ENCODE results near the gene SLC9A9. TPM values are rescaled to one million over a fixed set of nuclear protein-coding genes. Genes with fewer than 3 reads are reported as not detected.

The SLC9A9 gene
- total and polyA plus RNA-seq, 7 experiments from 2014 or later = 9.3 to 23.1 (median 16.6) TPM

DNA sequence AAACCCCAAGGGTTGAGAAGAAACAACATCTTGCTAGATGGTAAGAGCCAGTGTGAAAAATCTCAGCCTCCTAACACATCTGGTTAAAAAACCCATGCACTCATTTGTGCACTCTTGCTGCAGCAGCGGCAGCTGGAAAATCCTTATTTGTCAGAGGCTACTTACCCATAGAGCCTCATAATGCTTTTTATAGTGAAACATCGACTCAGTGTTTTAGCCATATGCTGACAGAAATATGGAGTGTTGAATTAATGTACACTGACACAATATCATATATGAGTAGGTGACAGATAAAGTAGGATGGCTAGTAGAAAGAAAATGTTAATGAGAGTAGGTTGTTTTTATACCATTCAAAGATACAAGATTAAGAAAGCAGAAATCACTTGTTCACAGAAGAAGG lies 13.0 kb downstream of the SLC9A9 start:
- no peak overlapping the region for H3K4me3 ChIP-seq (ENCODE audit: low read length)
- Mint-ChIP-seq H3K27ac (no peak overlapping the region), H3K4me1 (peaks cover 5 to 26% (median 10%) of the 10 kb centered on the region in 7 donors), H3K9me3 (no peaks in the 10 kb centered on the region), H3K36me3 (peaks cover 7 to 17% (median 12%) of the 10 kb centered on the region in 5 donors), H3K27me3 (no peaks in the 10 kb centered on the region), H3K4me3 (no peak overlapping the region)
- H3K27ac ChIP-seq (ENCODE audit: low read depth, low read length) = no peak overlapping the region
- no peaks in the 10 kb centered on the region for H3K9me3 ChIP-seq (ENCODE audit: control insufficient read depth in 2 of 3, low read length in 3 of 3)
- no peaks in the 10 kb centered on the region for H3K36me3 ChIP-seq (ENCODE audit: control insufficient read depth in 2 of 3, insufficient read depth in 3 of 3, low read length in 3 of 3)
- H3K27me3 ChIP-seq (ENCODE audit: control insufficient read depth in 2 of 2, insufficient read depth in 2 of 2, low read length in 2 of 2) = no peaks in the 10 kb centered on the region
- DNase-seq (no peak), ATAC-seq (no peak)
- H3K4me1 ChIP-seq (ENCODE audit: control insufficient read depth in 2 of 2, insufficient read depth in 2 of 2, low read length in 2 of 2) = peaks cover 0 to 7% of the 10 kb centered on the region in 2 donors
- CTCF ChIA-PET = no interaction called here
- POLR2A ChIA-PET = no interaction called here
- intact Hi-C loops (cut with micrococcal nuclease) = no loop called here

DNA sequence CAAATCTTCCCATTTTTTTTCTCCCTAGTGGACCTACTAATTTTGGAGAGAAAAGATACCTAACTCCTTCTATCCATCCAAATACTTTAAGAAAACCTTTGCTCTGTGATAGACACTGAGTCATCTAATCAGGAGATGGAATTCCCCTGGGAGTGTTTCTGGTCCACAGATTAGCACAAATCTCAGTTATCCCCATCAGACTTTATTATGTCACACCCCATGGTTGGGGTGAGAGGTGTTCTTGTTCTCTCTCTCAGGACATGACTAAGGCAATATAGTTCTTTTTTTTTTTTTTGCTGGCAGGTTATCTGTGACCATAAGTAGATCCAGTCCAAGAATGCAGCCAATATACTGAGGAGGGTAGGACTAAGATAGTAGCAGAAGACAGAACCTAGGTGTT lies 15.8 kb downstream of the SLC9A9 start:
- CTCF ChIA-PET = no interaction called here
- intact Hi-C loops (cut with micrococcal nuclease) = no loop called here
- no peak for ATAC-seq

DNA sequence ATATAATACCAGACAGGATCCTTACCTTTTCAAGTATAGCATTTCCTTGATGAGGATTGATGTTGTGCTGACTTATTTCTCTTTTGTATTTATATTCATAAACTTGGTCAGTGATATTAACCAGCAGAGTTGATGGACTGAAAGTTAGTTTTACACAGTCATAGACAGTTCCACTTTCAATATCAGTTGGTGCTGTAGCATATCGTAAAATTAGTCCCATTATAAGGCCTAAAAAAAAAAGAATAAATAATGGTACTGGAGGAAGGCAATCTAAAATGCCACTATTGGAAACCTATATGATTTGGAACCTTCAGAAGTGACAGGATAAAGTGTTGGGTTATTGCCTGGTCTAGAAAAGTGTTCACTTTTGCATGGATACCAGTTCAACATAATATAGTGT lies 16.3 kb downstream of the SLC9A9 start:
- Histone ChIP-seq H3K4me1 (ENCODE audit: control insufficient read depth in 2 of 2, insufficient read depth in 2 of 2, low read length in 2 of 2) (peaks cover 0 to 7% of the 10 kb centered on the region in 2 donors), H3K36me3 (ENCODE audit: control insufficient read depth in 2 of 3, insufficient read depth in 3 of 3, low read length in 3 of 3) (no peaks in the 10 kb centered on the region), H3K27me3 (ENCODE audit: control insufficient read depth in 2 of 2, insufficient read depth in 2 of 2, low read length in 2 of 2) (no peaks in the 10 kb centered on the region), H3K9me3 (ENCODE audit: control insufficient read depth in 2 of 3, low read length in 3 of 3) (no peaks in the 10 kb centered on the region), H3K27ac (ENCODE audit: low read depth, low read length) (no peak overlapping the region), H3K4me3 (ENCODE audit: low read length) (no peak overlapping the region)
- CTCF ChIA-PET = no interaction called here
- intact Hi-C loops (cut with micrococcal nuclease) = no loop called here
- ATAC-seq (no peak), DNase-seq (no peak)
- no peak overlapping the region for H3K4me3 Mint-ChIP-seq
- POLR2A ChIA-PET = no interaction called here
- H3K27me3 Mint-ChIP-seq = no peaks in the 10 kb centered on the region
- H3K27ac Mint-ChIP-seq = no peak overlapping the region
- no peaks in the 10 kb centered on the region for H3K9me3 Mint-ChIP-seq
- peaks cover 7 to 29% (median 20%) of the 10 kb centered on the region in 5 donors for H3K36me3 Mint-ChIP-seq
- peaks cover 0 to 24% (median 4%) of the 10 kb centered on the region in 7 donors for H3K4me1 Mint-ChIP-seq

More for the DNA sequence above, 15.8 kb downstream of the SLC9A9 start:
- no peaks in the 10 kb centered on the region for H3K9me3 Mint-ChIP-seq
- H3K4me1 Mint-ChIP-seq = peaks cover 0 to 24% (median 4%) of the 10 kb centered on the region in 7 donors
- POLR2A ChIA-PET = no interaction called here
- no peaks in the 10 kb centered on the region for H3K27me3 ChIP-seq (ENCODE audit: control insufficient read depth in 2 of 2, insufficient read depth in 2 of 2, low read length in 2 of 2)
- H3K27ac ChIP-seq (ENCODE audit: low read depth, low read length) = no peak overlapping the region
- H3K4me3 Mint-ChIP-seq = no peak overlapping the region
- DNase-seq = no peak
- H3K27me3 Mint-ChIP-seq = no peaks in the 10 kb centered on the region
- no peak overlapping the region for H3K27ac Mint-ChIP-seq
- H3K9me3 ChIP-seq (ENCODE audit: control insufficient read depth in 2 of 3, low read length in 3 of 3) = no peaks in the 10 kb centered on the region
- no peaks in the 10 kb centered on the region for H3K36me3 ChIP-seq (ENCODE audit: control insufficient read depth in 2 of 3, insufficient read depth in 3 of 3, low read length in 3 of 3)
- H3K4me3 ChIP-seq (ENCODE audit: low read length) = no peak overlapping the region
- peaks cover 0 to 7% of the 10 kb centered on the region in 2 donors for H3K4me1 ChIP-seq (ENCODE audit: control insufficient read depth in 2 of 2, insufficient read depth in 2 of 2, low read length in 2 of 2)
- H3K36me3 Mint-ChIP-seq = peaks cover 7 to 29% (median 20%) of the 10 kb centered on the region in 5 donors

- H3K36me3 ChIP-seq (ENCODE audit: control insufficient read depth in 2 of 3, insufficient read depth in 3 of 3, low read length in 3 of 3) = no peaks in the 10 kb centered on the region
- peaks cover 7 to 36% (median 21%) of the 10 kb centered on the region in 5 donors for H3K36me3 Mint-ChIP-seq
- H3K4me3 ChIP-seq (ENCODE audit: low read length) = no peak overlapping the region
- no peaks in the 10 kb centered on the region for H3K27me3 ChIP-seq (ENCODE audit: control insufficient read depth in 2 of 2, insufficient read depth in 2 of 2, low read length in 2 of 2)
- ATAC-seq (peak; percentile 29), DNase-seq (no peak)
- peaks cover 0 to 8% of the 10 kb centered on the region in 2 donors for H3K4me1 ChIP-seq (ENCODE audit: control insufficient read depth in 2 of 2, insufficient read depth in 2 of 2, low read length in 2 of 2)
- H3K4me3 Mint-ChIP-seq = peak overlapping the region in 1 of 10 donors; percentile 37
- H3K9me3 ChIP-seq (ENCODE audit: control insufficient read depth in 2 of 3, low read length in 3 of 3) = no peaks in the 10 kb centered on the region
- CTCF ChIA-PET = no interaction called here
- peak overlapping the region in 1 of 9 donors; percentile 37 for H3K27ac Mint-ChIP-seq
- peaks cover 0 to 6% (median 1%) of the 10 kb centered on the region in 11 donors for H3K9me3 Mint-ChIP-seq
- H3K27ac ChIP-seq (ENCODE audit: low read depth, low read length) = no peak overlapping the region
- POLR2A ChIA-PET = no interaction called here
- H3K4me1 Mint-ChIP-seq = peaks cover 7 to 31% (median 12%) of the 10 kb centered on the region in 7 donors
- H3K27me3 Mint-ChIP-seq = no peaks in the 10 kb centered on the region
- intact Hi-C loops (cut with micrococcal nuclease) = no loop called here
Observed at GRCh38 chr3:143831208-143831607, 17.1 kb downstream of the SLC9A9 start.

- no peak overlapping the region for H3K4me3 ChIP-seq (ENCODE audit: low read length)
- Mint-ChIP-seq H3K9me3 (peaks cover 0 to 7% (median 2%) of the 10 kb centered on the region in 11 donors), H3K27ac (no peak overlapping the region), H3K27me3 (no peaks in the 10 kb centered on the region), H3K4me3 (peak overlapping the region in 1 of 10 donors; percentile 37), H3K36me3 (peaks cover 7 to 37% (median 21%) of the 10 kb centered on the region in 5 donors), H3K4me1 (peaks cover 11 to 33% (median 14%) of the 10 kb centered on the region in 7 donors)
- H3K36me3 ChIP-seq (ENCODE audit: control insufficient read depth in 2 of 3, insufficient read depth in 3 of 3, low read length in 3 of 3) = no peaks in the 10 kb centered on the region
- H3K27ac ChIP-seq (ENCODE audit: low read depth, low read length) = no peak overlapping the region
- intact Hi-C loops (cut with micrococcal nuclease) = no loop called here
- CTCF ChIA-PET = no interaction called here
- DNase-seq (no peak), ATAC-seq (no peak)
- H3K9me3 ChIP-seq (ENCODE audit: control insufficient read depth in 2 of 3, low read length in 3 of 3) = no peaks in the 10 kb centered on the region
- POLR2A ChIA-PET = no interaction called here
- peaks cover 2 to 13% of the 10 kb centered on the region in 2 donors for H3K4me1 ChIP-seq (ENCODE audit: control insufficient read depth in 2 of 2, insufficient read depth in 2 of 2, low read length in 2 of 2)
- no peaks in the 10 kb centered on the region for H3K27me3 ChIP-seq (ENCODE audit: control insufficient read depth in 2 of 2, insufficient read depth in 2 of 2, low read length in 2 of 2)
Observed at GRCh38 chr3:143830786-143831185, 17.5 kb downstream of the SLC9A9 start.

DNA sequence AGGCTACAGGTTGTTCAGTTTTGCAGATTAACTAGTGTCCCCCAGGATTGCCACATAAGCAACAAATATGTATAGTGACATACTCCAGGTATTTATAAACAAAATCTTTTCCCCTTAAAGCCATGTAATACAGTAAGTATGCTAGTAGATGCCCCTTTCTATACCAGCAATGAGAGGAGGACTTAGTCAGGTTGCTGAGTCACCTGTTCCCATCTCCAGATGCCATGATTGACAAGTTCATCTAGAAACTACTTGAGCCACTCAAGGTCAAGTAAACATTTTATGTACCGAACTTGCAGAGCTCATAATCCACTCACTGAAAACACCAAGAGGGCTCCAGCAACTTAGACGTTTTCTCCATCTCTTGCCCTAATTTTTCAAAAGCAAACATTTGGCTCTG lies 18.2 kb downstream of the SLC9A9 start:
- Mint-ChIP-seq H3K27me3 (no peaks in the 10 kb centered on the region), H3K9me3 (peaks cover 0 to 10% (median 2%) of the 10 kb centered on the region in 11 donors), H3K4me1 (peaks cover 18 to 39% (median 19%) of the 10 kb centered on the region in 7 donors), H3K36me3 (peaks cover 2 to 40% (median 20%) of the 10 kb centered on the region in 5 donors), H3K4me3 (no peak overlapping the region), H3K27ac (no peak overlapping the region)
- no peak overlapping the region for H3K27ac ChIP-seq (ENCODE audit: low read depth, low read length)
- H3K4me3 ChIP-seq (ENCODE audit: low read length) = no peak overlapping the region
- H3K27me3 ChIP-seq (ENCODE audit: control insufficient read depth in 2 of 2, insufficient read depth in 2 of 2, low read length in 2 of 2) = no peaks in the 10 kb centered on the region
- peaks cover 5 to 17% of the 10 kb centered on the region in 2 donors for H3K4me1 ChIP-seq (ENCODE audit: control insufficient read depth in 2 of 2, insufficient read depth in 2 of 2, low read length in 2 of 2)
- ChIA-PET POLR2A (no interaction called here), CTCF (no interaction called here)
- H3K9me3 ChIP-seq (ENCODE audit: control insufficient read depth in 2 of 3, low read length in 3 of 3) = no peaks in the 10 kb centered on the region
- ATAC-seq = no peak
- DNase-seq = no peak
- H3K36me3 ChIP-seq (ENCODE audit: control insufficient read depth in 2 of 3, insufficient read depth in 3 of 3, low read length in 3 of 3) = no peaks in the 10 kb centered on the region
- intact Hi-C loops (cut with micrococcal nuclease) = no loop called here

- peaks cover 0 to 10% (median 2%) of the 10 kb centered on the region in 11 donors for H3K9me3 Mint-ChIP-seq
- no peak overlapping the region for H3K27ac Mint-ChIP-seq
- H3K4me3 ChIP-seq (ENCODE audit: low read length) = no peak overlapping the region
- H3K4me1 ChIP-seq (ENCODE audit: control insufficient read depth in 2 of 2, insufficient read depth in 2 of 2, low read length in 2 of 2) = peaks cover 10 to 21% of the 10 kb centered on the region in 2 donors
- H3K4me3 Mint-ChIP-seq = no peak overlapping the region
- DNase-seq (no peak), ATAC-seq (no peak)
- H3K36me3 ChIP-seq (ENCODE audit: control insufficient read depth in 2 of 3, insufficient read depth in 3 of 3, low read length in 3 of 3) = no peaks in the 10 kb centered on the region
- no peaks in the 10 kb centered on the region for H3K27me3 ChIP-seq (ENCODE audit: control insufficient read depth in 2 of 2, insufficient read depth in 2 of 2, low read length in 2 of 2)
- ChIA-PET POLR2A (no interaction called here), CTCF (no interaction called here)
- intact Hi-C loops (cut with micrococcal nuclease) = loop anchor here in 1 of 2 donors (5.0 kb wide), 1 partner anchor 145 kb away; the partner anchor contains the start of gene DIPK2A
- H3K27ac ChIP-seq (ENCODE audit: low read depth, low read length) = no peak overlapping the region
- H3K27me3 Mint-ChIP-seq = no peaks in the 10 kb centered on the region
- peaks cover 17 to 49% (median 28%) of the 10 kb centered on the region in 7 donors for H3K4me1 Mint-ChIP-seq
- H3K9me3 ChIP-seq (ENCODE audit: control insufficient read depth in 2 of 3, low read length in 3 of 3) = no peaks in the 10 kb centered on the region
- peaks cover 4 to 38% (median 26%) of the 10 kb centered on the region in 5 donors for H3K36me3 Mint-ChIP-seq
Observed at GRCh38 chr3:143827425-143827824, 20.8 kb downstream of the SLC9A9 start.
